Osteoblast (primary cell): ENCODE data around the gene SYTL5. TPM values are rescaled to one million over a fixed set of nuclear protein-coding genes. Genes with fewer than 3 reads are reported as not detected.
"Not testable (repeated sequence)": the region's sequence is repeated elsewhere in the genome, so short reads cannot be mapped to it uniquely, and the experiment has no call there.

Experiments used
- DNase-seq: peaks from one replicate; pipeline ENCODE4 v3.0.0; 2011; ENCODE audit warnings: low spot score, mixed read lengths; ENCODE audit not compliant: insufficient read length; ENCODE audit errors: missing footprints
- H2AFZ ChIP-seq: 2 replicates; pipeline ENCODE4 v1.6.0; 2011; ENCODE audit warnings: mild to moderate bottlenecking, low read length
- H3K27ac ChIP-seq: 2 replicates; pipeline ENCODE4 v1.5.1; 2011; ENCODE audit warnings: mild to moderate bottlenecking, low read depth, low read length, moderate library complexity
- H3K27me3 ChIP-seq: 2 replicates; pipeline ENCODE4 v1.6.0; 2012; ENCODE audit warnings: mild to moderate bottlenecking, control low read depth, inconsistent platforms, low read length, moderate library complexity; ENCODE audit not compliant: insufficient read depth
- H3K36me3 ChIP-seq: 2 replicates; pipeline ENCODE4 v1.5.1; 2011; ENCODE audit warnings: mild to moderate bottlenecking, low read length, control low read depth, moderate library complexity; ENCODE audit not compliant: insufficient read depth
- H3K4me1 ChIP-seq: 2 replicates; pipeline ENCODE4 v1.5.1; 2011; ENCODE audit warnings: mild to moderate bottlenecking, low read length, control low read depth, moderate library complexity; ENCODE audit not compliant: insufficient read depth
- H3K4me2 ChIP-seq: 2 replicates; pipeline ENCODE4 v1.6.0; 2011; ENCODE audit warnings: mild to moderate bottlenecking, low read length; ENCODE audit not compliant: insufficient read depth
- H3K4me3 ChIP-seq: fragments of 200-600 bp; sonication (generic); 3 replicates; pipeline ENCODE4 v1.5.1; 2012; ENCODE audit warnings: mild to moderate bottlenecking, low read length, inconsistent platforms; ENCODE audit not compliant: insufficient read depth
- H3K79me2 ChIP-seq: 2 replicates; pipeline ENCODE4 v1.6.0; 2012; ENCODE audit warnings: mild to moderate bottlenecking, low read length, control low read depth, inconsistent platforms; ENCODE audit not compliant: insufficient read depth
- H3K9me3 ChIP-seq: 2 replicates; pipeline ENCODE4 v1.5.1; 2011; ENCODE audit warnings: low read depth, low read length, control low read depth
- H4K20me1 ChIP-seq: 2 replicates; pipeline ENCODE4 v1.6.0; 2012; ENCODE audit warnings: mild to moderate bottlenecking, low read length, control low read depth; ENCODE audit not compliant: insufficient read depth
- total RNA-seq: library from RNA; depleted of rRNA; stranded (reverse); fragments of >200 nt; gene quantifications from 2 replicates; pipeline ENCODE4 v1.2.3, GENCODE V29; 2012
- TF ChIP-seq, protein P1 (sequence below): IDR thresholded peaks from 2 replicates; pipeline ENCODE4 v1.5.1; 2011; ENCODE audit warnings: mild to moderate bottlenecking, low read depth, low read length, moderate library complexity; ENCODE audit errors: extremely low read depth

SYTL5 gene
- total RNA-seq, 1 donor: under 0.01 TPM

DNA sequence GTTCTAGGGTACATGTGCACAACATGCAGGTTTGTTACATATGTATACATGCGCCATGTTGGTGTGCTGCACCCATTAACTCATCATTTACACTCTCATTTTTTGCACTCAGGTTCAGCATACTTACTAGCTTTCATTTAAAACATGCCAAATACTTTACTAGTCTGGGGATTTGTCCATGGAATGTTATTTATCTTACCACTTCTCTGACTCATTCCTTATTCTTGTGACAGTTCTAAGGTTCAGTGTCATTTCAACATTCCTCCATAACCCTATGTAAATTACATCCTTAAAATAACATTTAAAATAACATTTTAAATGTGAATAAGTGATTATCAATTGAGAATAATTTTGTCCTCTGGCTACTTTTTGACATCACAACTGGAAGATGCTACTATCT is 19.5 kb upstream of the SYTL5 start:
- TF ChIP-seq, protein P1, sequence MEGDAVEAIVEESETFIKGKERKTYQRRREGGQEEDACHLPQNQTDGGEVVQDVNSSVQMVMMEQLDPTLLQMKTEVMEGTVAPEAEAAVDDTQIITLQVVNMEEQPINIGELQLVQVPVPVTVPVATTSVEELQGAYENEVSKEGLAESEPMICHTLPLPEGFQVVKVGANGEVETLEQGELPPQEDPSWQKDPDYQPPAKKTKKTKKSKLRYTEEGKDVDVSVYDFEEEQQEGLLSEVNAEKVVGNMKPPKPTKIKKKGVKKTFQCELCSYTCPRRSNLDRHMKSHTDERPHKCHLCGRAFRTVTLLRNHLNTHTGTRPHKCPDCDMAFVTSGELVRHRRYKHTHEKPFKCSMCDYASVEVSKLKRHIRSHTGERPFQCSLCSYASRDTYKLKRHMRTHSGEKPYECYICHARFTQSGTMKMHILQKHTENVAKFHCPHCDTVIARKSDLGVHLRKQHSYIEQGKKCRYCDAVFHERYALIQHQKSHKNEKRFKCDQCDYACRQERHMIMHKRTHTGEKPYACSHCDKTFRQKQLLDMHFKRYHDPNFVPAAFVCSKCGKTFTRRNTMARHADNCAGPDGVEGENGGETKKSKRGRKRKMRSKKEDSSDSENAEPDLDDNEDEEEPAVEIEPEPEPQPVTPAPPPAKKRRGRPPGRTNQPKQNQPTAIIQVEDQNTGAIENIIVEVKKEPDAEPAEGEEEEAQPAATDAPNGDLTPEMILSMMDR: no peak
- Histone ChIP-seq H3K9me3 (no peaks in the 10 kb centered on the region), H3K79me2 (no peaks in the 10 kb centered on the region), H3K27ac (no peak overlapping the region), H3K4me2 (no peak overlapping the region), H3K4me1 (peaks cover 5% of the 10 kb centered on the region), H3K27me3 (no peaks in the 10 kb centered on the region), H3K36me3 (no peaks in the 10 kb centered on the region), H3K4me3 (no peak overlapping the region), H2AFZ (no peak overlapping the region), H4K20me1 (no peaks in the 10 kb centered on the region)
- DNase-seq: no peak

DNA sequence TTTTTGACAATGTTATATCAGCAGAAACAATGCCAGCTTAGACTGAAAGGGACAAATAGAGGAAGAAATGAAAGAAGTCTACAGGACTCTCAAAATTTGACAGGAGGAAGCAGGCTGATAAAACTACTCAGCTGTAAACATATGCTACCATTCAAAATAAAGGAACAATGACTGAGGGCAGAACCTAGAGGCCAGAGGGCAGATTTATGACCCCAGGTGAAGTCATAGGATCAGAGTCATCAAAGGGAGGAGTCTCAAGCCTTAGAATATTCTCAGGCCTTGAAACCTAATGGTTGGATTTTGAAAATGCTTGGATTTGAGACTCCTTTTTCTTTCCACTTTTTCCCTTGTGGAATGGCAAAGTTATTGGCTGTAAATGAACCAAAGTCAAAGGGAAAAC is 17.0 kb upstream of the SYTL5 start:
- Histone ChIP-seq H3K9me3 (no peaks in the 10 kb centered on the region), H4K20me1 (no peaks in the 10 kb centered on the region), H2AFZ (no peak overlapping the region), H3K27me3 (no peaks in the 10 kb centered on the region), H3K27ac (no peak overlapping the region), H3K4me2 (no peak overlapping the region), H3K36me3 (no peaks in the 10 kb centered on the region), H3K79me2 (no peaks in the 10 kb centered on the region), H3K4me1 (peaks cover 5% of the 10 kb centered on the region), H3K4me3 (no peak overlapping the region)
- DNase-seq: no peak
- TF ChIP-seq, protein P1: no peak

DNA sequence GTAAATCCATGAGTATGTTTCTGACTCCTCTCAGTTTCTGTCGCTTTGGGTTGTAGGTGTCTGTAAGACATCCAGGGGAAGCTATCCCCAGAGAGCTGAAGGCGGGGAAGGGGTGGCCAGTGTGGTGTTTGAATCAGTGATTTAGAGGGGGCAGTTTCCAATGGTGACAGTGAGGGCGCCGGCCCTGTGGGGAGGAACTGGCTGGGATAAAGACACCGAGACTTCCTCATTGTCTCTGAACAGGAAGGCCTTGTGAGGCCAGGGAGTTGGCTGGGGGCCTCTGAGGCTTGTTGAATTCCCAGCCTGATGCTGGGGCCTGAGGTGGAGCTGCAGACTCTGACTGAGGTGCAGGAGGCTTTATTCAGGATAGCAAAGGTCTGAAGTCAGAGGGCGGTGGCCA is 15.1 kb upstream of the SYTL5 start:
- H4K20me1 ChIP-seq, DNase-seq, H3K27ac ChIP-seq, H3K4me2 ChIP-seq, H3K4me3 ChIP-seq, H3K36me3 ChIP-seq, H2AFZ ChIP-seq, H3K4me1 ChIP-seq, H3K27me3 ChIP-seq, H3K79me2 ChIP-seq, H3K9me3 ChIP-seq: not testable (repeated sequence)

DNA sequence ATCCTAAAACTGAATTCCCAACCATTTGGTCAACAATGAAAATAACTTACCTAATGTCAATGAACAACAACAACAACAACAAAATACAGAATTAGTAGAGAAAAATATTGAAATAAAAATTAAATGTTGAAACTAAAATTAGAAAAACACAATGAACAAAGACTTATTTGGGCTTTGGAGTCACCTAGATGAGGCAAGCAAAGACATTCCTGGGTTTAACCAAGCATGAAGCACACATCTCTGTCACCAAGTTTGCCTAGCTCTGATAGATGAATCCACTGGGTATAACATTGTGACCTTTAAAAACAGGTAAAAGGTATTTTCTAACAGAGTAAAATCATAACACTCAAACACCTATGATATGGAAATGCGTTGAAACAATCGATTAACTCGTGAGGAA is 13.2 kb upstream of the SYTL5 start:
- Histone ChIP-seq H3K27me3 (no peaks in the 10 kb centered on the region), H3K4me2 (no peak overlapping the region), H3K9me3 (no peaks in the 10 kb centered on the region), H3K4me1 (no peaks in the 10 kb centered on the region), H3K36me3 (no peaks in the 10 kb centered on the region), H2AFZ (no peak overlapping the region), H3K79me2 (no peaks in the 10 kb centered on the region), H4K20me1 (no peaks in the 10 kb centered on the region), H3K4me3 (no peak overlapping the region), H3K27ac (no peak overlapping the region)
- no peak for DNase-seq
- TF ChIP-seq, protein P1: no peak
